ENCODE results near the gene SGSM2. TPM values are rescaled to one million over a fixed set of nuclear protein-coding genes. Genes with fewer than 3 reads are reported as not detected.

Gene SGSM2
- polyA plus RNA-seq, 1 donor (not counting 4 experiments of a cell fraction or from before 2014, with no cell fraction given) = 16.4 TPM

DNA sequence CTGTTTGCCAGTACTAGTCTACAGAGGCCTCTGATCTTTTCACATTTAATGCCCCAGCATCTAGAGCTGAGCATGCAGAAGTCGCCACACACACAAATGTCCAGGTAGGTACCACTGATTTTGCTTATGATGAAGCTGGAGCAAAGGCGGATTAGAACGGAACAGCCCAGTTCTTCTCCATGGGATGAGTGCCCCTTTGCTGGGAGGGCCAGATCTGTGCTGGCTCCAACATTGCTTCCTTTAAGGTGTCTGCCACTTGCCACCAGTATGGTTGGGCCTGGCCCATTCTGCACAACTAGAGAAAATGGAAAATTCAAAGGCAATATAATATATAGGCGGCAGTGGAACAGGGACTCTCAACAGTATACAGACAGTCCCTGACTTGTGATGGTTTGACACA lies 65.7 kb downstream of the SGSM2 start:
- dilution Hi-C loops (cut with MboI; ENCODE audit: extremely low pct_ligation_motif_present, low sequenced_read_pairs) = no loop called here
- no peak for TF ChIP-seq EZH2 (IDR thresholded peaks at IDR 0.05; ENCODE audit: low read length)
- TF ChIP-seq, protein P1, sequence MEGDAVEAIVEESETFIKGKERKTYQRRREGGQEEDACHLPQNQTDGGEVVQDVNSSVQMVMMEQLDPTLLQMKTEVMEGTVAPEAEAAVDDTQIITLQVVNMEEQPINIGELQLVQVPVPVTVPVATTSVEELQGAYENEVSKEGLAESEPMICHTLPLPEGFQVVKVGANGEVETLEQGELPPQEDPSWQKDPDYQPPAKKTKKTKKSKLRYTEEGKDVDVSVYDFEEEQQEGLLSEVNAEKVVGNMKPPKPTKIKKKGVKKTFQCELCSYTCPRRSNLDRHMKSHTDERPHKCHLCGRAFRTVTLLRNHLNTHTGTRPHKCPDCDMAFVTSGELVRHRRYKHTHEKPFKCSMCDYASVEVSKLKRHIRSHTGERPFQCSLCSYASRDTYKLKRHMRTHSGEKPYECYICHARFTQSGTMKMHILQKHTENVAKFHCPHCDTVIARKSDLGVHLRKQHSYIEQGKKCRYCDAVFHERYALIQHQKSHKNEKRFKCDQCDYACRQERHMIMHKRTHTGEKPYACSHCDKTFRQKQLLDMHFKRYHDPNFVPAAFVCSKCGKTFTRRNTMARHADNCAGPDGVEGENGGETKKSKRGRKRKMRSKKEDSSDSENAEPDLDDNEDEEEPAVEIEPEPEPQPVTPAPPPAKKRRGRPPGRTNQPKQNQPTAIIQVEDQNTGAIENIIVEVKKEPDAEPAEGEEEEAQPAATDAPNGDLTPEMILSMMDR (optimal IDR thresholded peaks at IDR 0.05 in 1 of 3, IDR thresholded peaks at IDR 0.05 in 1 of 3, conservative IDR thresholded peaks at IDR 0.05 in 1 of 3; ENCODE audit: extremely low read depth in 1 of 3, insufficient read depth in 2 of 3, low read length in 3 of 3) = no peak
- H3K27ac ChIP-seq (ENCODE audit: control insufficient read depth, insufficient read depth, low read length) = peak overlapping the region; percentile 87
- H3K4me3 ChIP-seq (ENCODE audit: control insufficient read depth in 2 of 3, extremely low read depth in 1 of 3, insufficient read depth in 2 of 3, low read depth in 1 of 3, low read length in 3 of 3) = no peak overlapping the region
- peaks cover 9% of the 10 kb centered on the region for H3K79me2 ChIP-seq (ENCODE audit: control insufficient read depth, insufficient read depth, low read length)
- H4K20me1 ChIP-seq (ENCODE audit: control insufficient read depth, extremely low read depth, insufficient read depth, low read length) = no peaks in the 10 kb centered on the region
- FAIRE-seq (no peak), DNase-seq (ENCODE audit: low read depth, low spot score) (no peak)
- no peaks in the 10 kb centered on the region for H3K9me3 ChIP-seq (ENCODE audit: control insufficient read depth, low read depth, low read length)
- no peak overlapping the region for H2AFZ ChIP-seq (ENCODE audit: control insufficient read depth, low read length)
- peaks cover 57% of the 10 kb centered on the region for H3K4me1 ChIP-seq (ENCODE audit: control insufficient read depth, extremely low read depth, insufficient read depth, low read length)
- H3K36me3 ChIP-seq (ENCODE audit: control insufficient read depth in 2 of 2, extremely low read depth in 1 of 2, insufficient read depth in 2 of 2, low read length in 2 of 2) = no peaks in the 10 kb centered on the region
- no peaks in the 10 kb centered on the region for H3K27me3 ChIP-seq (ENCODE audit: control insufficient read depth, extremely low read depth, insufficient read depth, low read length)
- peak overlapping the region; percentile 92 for H3K4me2 ChIP-seq (ENCODE audit: control insufficient read depth, extremely low read depth, insufficient read depth, low read depth, low read length)
- peak overlapping the region; percentile 83 for H3K9ac ChIP-seq (ENCODE audit: control insufficient read depth, extremely low read depth, insufficient read depth, low read length)
- H3K9me1 ChIP-seq (ENCODE audit: control insufficient read depth, extremely low read depth, insufficient read depth, low read length) = no peaks in the 10 kb centered on the region

DNA sequence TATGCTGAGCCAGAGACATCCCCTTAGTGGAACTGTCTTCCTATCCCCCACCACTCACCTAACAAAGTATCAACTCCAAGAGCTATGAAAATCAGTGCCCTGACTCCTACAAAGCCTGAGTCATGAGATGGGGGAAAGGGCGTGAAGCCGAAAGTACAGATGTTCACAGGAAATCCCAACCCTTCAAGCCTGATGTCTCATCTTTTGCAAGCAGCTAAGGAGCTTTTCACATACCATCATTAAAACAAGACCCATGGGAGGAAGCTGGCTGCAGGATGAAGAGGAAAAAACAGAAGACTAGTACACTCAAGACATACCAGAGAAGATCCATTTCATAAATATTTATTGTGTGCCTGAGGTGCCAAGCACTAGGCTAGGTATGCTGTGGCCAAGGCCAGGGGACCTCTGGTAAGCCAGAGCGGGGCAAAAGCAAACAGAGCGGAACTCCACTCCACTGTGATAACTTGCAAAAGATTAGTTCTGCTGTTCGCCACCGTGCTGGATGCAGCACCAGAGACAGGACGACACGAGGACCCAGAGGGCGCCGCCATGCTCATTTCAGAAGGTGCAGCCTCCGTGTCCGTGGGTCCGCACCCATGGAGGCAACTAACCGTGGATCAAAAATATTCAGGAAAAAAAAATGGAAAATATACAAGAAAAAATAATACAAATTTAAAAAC lies 68.1 kb downstream of the SGSM2 start:
- Histone ChIP-seq H3K9ac (ENCODE audit: control insufficient read depth, extremely low read depth, insufficient read depth, low read length) (peak overlapping the region; percentile 77), H3K9me3 (ENCODE audit: control insufficient read depth, low read depth, low read length) (no peaks in the 10 kb centered on the region), H3K9me1 (ENCODE audit: control insufficient read depth, extremely low read depth, insufficient read depth, low read length) (no peaks in the 10 kb centered on the region), H2AFZ (ENCODE audit: control insufficient read depth, low read length) (no peak overlapping the region), H3K4me1 (ENCODE audit: control insufficient read depth, extremely low read depth, insufficient read depth, low read length) (peaks cover 50% of the 10 kb centered on the region), H4K20me1 (ENCODE audit: control insufficient read depth, extremely low read depth, insufficient read depth, low read length) (no peaks in the 10 kb centered on the region), H3K36me3 (ENCODE audit: control insufficient read depth in 2 of 2, extremely low read depth in 1 of 2, insufficient read depth in 2 of 2, low read length in 2 of 2) (no peaks in the 10 kb centered on the region), H3K79me2 (ENCODE audit: control insufficient read depth, insufficient read depth, low read length) (no peaks in the 10 kb centered on the region), H3K27me3 (ENCODE audit: control insufficient read depth, extremely low read depth, insufficient read depth, low read length) (no peaks in the 10 kb centered on the region), H3K4me2 (ENCODE audit: control insufficient read depth, extremely low read depth, insufficient read depth, low read depth, low read length) (peak overlapping the region; percentile 68), H3K4me3 (ENCODE audit: control insufficient read depth in 2 of 3, extremely low read depth in 1 of 3, insufficient read depth in 2 of 3, low read depth in 1 of 3, low read length in 3 of 3) (peak overlapping the region in 2 of 3 experiments; percentile 29 to 31), H3K27ac (ENCODE audit: control insufficient read depth, insufficient read depth, low read length) (peak overlapping the region; percentile 97)
- DNase-seq (ENCODE audit: low read depth, low spot score) (no peak), FAIRE-seq (peak; percentile 100)
- dilution Hi-C loops (cut with MboI; ENCODE audit: extremely low pct_ligation_motif_present, low sequenced_read_pairs) = no loop called here
- TF ChIP-seq EZH2 (IDR thresholded peaks at IDR 0.05; ENCODE audit: low read length) = no peak
- TF ChIP-seq, protein P1 (optimal IDR thresholded peaks at IDR 0.05 in 1 of 3, IDR thresholded peaks at IDR 0.05 in 1 of 3, conservative IDR thresholded peaks at IDR 0.05 in 1 of 3; ENCODE audit: extremely low read depth in 1 of 3, insufficient read depth in 2 of 3, low read length in 3 of 3) = no peak

All from keratinocyte (primary cell).